NCI-H82 treated with DMSO at 0.1 percent for 48 hours (cell line): ENCODE results near the gene SLC11A1.

Source experiments
- DNase-seq: peaks from one replicate; lab custom pipeline; 2025; ENCODE audit not compliant: unreplicated experiment; lab: John Stamatoyannopoulos, UW

Gene SLC11A1

GRCh38 chr2:218366621-218367414, 15.3 kb upstream of the SLC11A1 start:
- DNase-seq, result no peak

GRCh38 chr2:218367415-218368149, 14.5 kb upstream of the SLC11A1 start:
- DNase-seq, result no peak

- no peak for DNase-seq
Measured at GRCh38 chr2:218368150-218368528, 13.9 kb upstream of the SLC11A1 start.

GRCh38 chr2:218368621-218369153, 13.4 kb upstream of the SLC11A1 start:
- DNase-seq, result no peak

- no peak for DNase-seq
Measured at GRCh38 chr2:218369330-218369729, 12.7 kb upstream of the SLC11A1 start.

- no peak for DNase-seq
Measured at GRCh38 chr2:218370410-218371063, 11.5 kb upstream of the SLC11A1 start.

GRCh38 chr2:218371983-218372350, 10.1 kb upstream of the SLC11A1 start:
- no peak for DNase-seq

GRCh38 chr2:218374795-218375194, 7.3 kb upstream of the SLC11A1 start:
- no peak for DNase-seq

- DNase-seq, result no peak
Measured at GRCh38 chr2:218375212-218375611, 6.9 kb upstream of the SLC11A1 start.

GRCh38 chr2:218378053-218378452, 4.0 kb upstream of the SLC11A1 start:
- no peak for DNase-seq

- no peak for DNase-seq
Measured at GRCh38 chr2:218382785-218383184, 712 bp downstream of the SLC11A1 start.

GRCh38 chr2:218383892-218384519, 1.9 kb downstream of the SLC11A1 start:
- DNase-seq, result no peak

GRCh38 chr2:218384975-218385374, 2.9 kb downstream of the SLC11A1 start:
- DNase-seq, result no peak

- DNase-seq, result no peak
Measured at GRCh38 chr2:218386505-218387368, 4.7 kb downstream of the SLC11A1 start.

GRCh38 chr2:218387369-218388194, 5.5 kb downstream of the SLC11A1 start:
- peak; percentile 75 for DNase-seq

- no peak for DNase-seq
Measured at GRCh38 chr2:218389333-218390150, 7.5 kb downstream of the SLC11A1 start.

- DNase-seq, result no peak
Measured at GRCh38 chr2:218391202-218391601, 9.1 kb downstream of the SLC11A1 start.

GRCh38 chr2:218392459-218392858, 10.4 kb downstream of the SLC11A1 start:
- no peak for DNase-seq
